IMR-90 (cell line): ENCODE results near the gene EID3. TPM values are rescaled to one million over a fixed set of nuclear protein-coding genes. Genes with fewer than 3 reads are reported as not detected.

Experiments
- ATAC-seq: fragments of 200-7000 bp; cut with Tn5 transposase; 2 replicates; pipeline ENCODE4 v1.9.1; 2020; ENCODE audit warnings: low read depth, mild to moderate bottlenecking, moderate library complexity
- BruUV-seq: library from RNA; stranded (reverse); fragments of 400-500 nt; replicated peaks from 2 replicates; lab custom pipeline; 2021; lab: Mats Ljungman, UMichigan
- CTCF ChIA-PET: fragments of 300-600 bp; formaldehyde crosslinking; extraction: SDS; loops from one replicate; lab custom pipeline; 2021; ENCODE audit warnings: antibody characterized with exemption; lab: Yijun Ruan, JAX
- POLR2A ChIA-PET: fragments of 300-600 bp; sonication (Branson Sonifier 250); formaldehyde crosslinking; loops from one replicate; lab custom pipeline; 2022; ENCODE audit warnings: antibody characterized with exemption; ENCODE audit not compliant: unreplicated experiment; lab: Charles Lee
- DNase-seq: peaks from one replicate; pipeline ENCODE4 v3.0.0; 2013
- H2AFZ ChIP-seq: replicated peaks from 2 replicates; pipeline ENCODE3; 2013; ENCODE audit warnings: low read length, mild to moderate bottlenecking; ENCODE audit not compliant: poor library complexity
- H2AK5ac ChIP-seq: 2 replicates; pipeline ENCODE4 v1.6.1; 2013; ENCODE audit warnings: low read depth, low read length, inconsistent platforms
- H2AK9ac ChIP-seq: replicated peaks from 2 replicates; pipeline ENCODE3; 2013; ENCODE audit warnings: mild to moderate bottlenecking, low read depth, low read length, moderate library complexity; ENCODE audit not compliant: poor library complexity
- H2BK120ac ChIP-seq: 2 replicates; pipeline ENCODE4 v1.6.1; 2013; ENCODE audit warnings: low read depth, low read length, inconsistent platforms
- H2BK15ac ChIP-seq: 3 replicates; pipeline ENCODE4 v1.6.1; 2013; ENCODE audit warnings: low read depth, low read length, inconsistent platforms
- H2BK20ac ChIP-seq: 2 replicates; pipeline ENCODE4 v1.6.1; 2013; ENCODE audit warnings: low read depth, mild to moderate bottlenecking, inconsistent platforms, low read length, moderate library complexity
- H2BK5ac ChIP-seq: 2 replicates; pipeline ENCODE4 v1.6.1; 2013; ENCODE audit warnings: mild to moderate bottlenecking, low read depth, low read length, inconsistent platforms; ENCODE audit not compliant: poor library complexity, severe bottlenecking
- H3K14ac ChIP-seq: replicated peaks from 2 replicates; pipeline ENCODE4 v1.6.1; 2013; ENCODE audit warnings: low read depth, low read length, inconsistent platforms
- H3K18ac ChIP-seq: 2 replicates; pipeline ENCODE4 v1.6.1; 2013; ENCODE audit warnings: low read depth, low read length, control low read depth
- H3K23ac ChIP-seq: 2 replicates; pipeline ENCODE4 v1.6.1; 2013; ENCODE audit warnings: low read depth, low read length, inconsistent platforms
- H3K27ac ChIP-seq: 2 replicates; pipeline ENCODE4 v1.5.1; 2013; ENCODE audit warnings: mild to moderate bottlenecking, control low read depth, low read length; ENCODE audit not compliant: insufficient read depth
- H3K27me3 ChIP-seq: 2 replicates; pipeline ENCODE4 v1.6.1; 2013; ENCODE audit warnings: low read length; ENCODE audit not compliant: control insufficient read depth, insufficient read depth
- H3K36me3 ChIP-seq: 2 replicates; pipeline ENCODE4 v1.6.1; 2013; ENCODE audit warnings: low read length, mixed read lengths; ENCODE audit not compliant: control insufficient read depth, insufficient read depth
- H3K4ac ChIP-seq: 2 replicates; pipeline ENCODE4 v1.6.1; 2013; ENCODE audit warnings: low read depth, low read length, inconsistent platforms
- H3K4me1 ChIP-seq: 2 replicates; pipeline ENCODE4 v1.6.1; 2013; ENCODE audit warnings: low read length, mixed read lengths; ENCODE audit not compliant: control insufficient read depth, insufficient read depth
- H3K4me2 ChIP-seq: 2 replicates; pipeline ENCODE4 v1.6.1; 2013; ENCODE audit warnings: low read depth, mild to moderate bottlenecking, control low read depth, low read length, moderate library complexity
- H3K4me3 ChIP-seq: 2 replicates; pipeline ENCODE4 v1.5.1; 2013; ENCODE audit warnings: low read depth, mild to moderate bottlenecking, control low read depth, low read length, moderate library complexity; ENCODE audit not compliant: insufficient read depth
- H3K56ac ChIP-seq: 2 replicates; pipeline ENCODE4 v1.6.1; 2013; ENCODE audit warnings: low read length, inconsistent platforms; ENCODE audit not compliant: insufficient read depth; ENCODE audit errors: extremely low read depth
- H3K79me1 ChIP-seq, 2 experiments: 2 replicates each; pipeline ENCODE4 v1.6.1; 2013; ENCODE audit warnings: low read length in 2 of 2, inconsistent platforms in 1 of 2, low read depth in 1 of 2
- H3K9ac ChIP-seq: 2 replicates; pipeline ENCODE4 v1.6.1; 2013; ENCODE audit warnings: low read depth, low read length, control low read depth
- H3K9me1 ChIP-seq: 2 replicates; pipeline ENCODE4 v1.6.1; 2013; ENCODE audit warnings: low read length, inconsistent platforms; ENCODE audit not compliant: insufficient read depth
- H3K9me3 ChIP-seq: 2 replicates; pipeline ENCODE4 v1.6.1; 2013; ENCODE audit warnings: low read length; ENCODE audit not compliant: control insufficient read depth, insufficient read depth
- H4K20me1 ChIP-seq: 2 replicates; pipeline ENCODE4 v1.6.1; 2013; ENCODE audit warnings: low read length, inconsistent platforms; ENCODE audit not compliant: insufficient read depth
- H4K5ac ChIP-seq: 2 replicates; pipeline ENCODE4 v1.6.1; 2013; ENCODE audit warnings: mild to moderate bottlenecking, low read depth, low read length, control low read depth
- H4K8ac ChIP-seq, 2 experiments: 2 replicates each; pipeline ENCODE4 v1.6.1; 2013; ENCODE audit warnings: low read depth in 2 of 2, low read length in 2 of 2, control low read depth in 1 of 2, inconsistent platforms in 1 of 2
- H4K91ac ChIP-seq: 2 replicates; pipeline ENCODE4 v1.6.1; 2013; ENCODE audit warnings: low read depth, low read length, inconsistent platforms; ENCODE audit not compliant: insufficient read depth
- CHD1 ChIP-seq: IDR thresholded peaks from 2 replicates; pipeline ENCODE4 v1.6.1; 2012; ENCODE audit warnings: low read depth, low read length, improper control_type of control experiment
- MAZ ChIP-seq: IDR thresholded peaks from 2 replicates; pipeline ENCODE4 v1.6.1; 2012; ENCODE audit warnings: low read depth, mild to moderate bottlenecking, low read length, improper control_type of control experiment, moderate library complexity, borderline replicate concordance
- MXI1 ChIP-seq: IDR thresholded peaks from 2 replicates; pipeline ENCODE4 v1.6.1; 2012; ENCODE audit warnings: low read depth, mild to moderate bottlenecking, low read length, moderate library complexity, borderline replicate concordance
- NFE2L2 ChIP-seq: fragments of 150-350 bp; IDR thresholded peaks from 2 replicates; pipeline ENCODE4 v1.6.1; 2016; ENCODE audit warnings: low read depth, mild to moderate bottlenecking, low read length
- RCOR1 ChIP-seq: IDR thresholded peaks from 2 replicates; pipeline ENCODE4 v1.6.1; 2012; ENCODE audit warnings: mild to moderate bottlenecking, low read length, improper control_type of control experiment; ENCODE audit not compliant: insufficient replicate concordance
- RFX5 ChIP-seq: IDR thresholded peaks from 2 replicates; pipeline ENCODE4 v1.8.0; 2012; ENCODE audit warnings: low read depth, mild to moderate bottlenecking, low read length, moderate library complexity
- WGBS, 2 experiments: methylation state at CpG; one replicate each; pipeline versions ENCODE4 v1.1.5 to v1.1.7; 2013; ENCODE audit warnings: missing lambda C conversion rate in 2 of 2; ENCODE audit not compliant: insufficient read length in 1 of 2; ENCODE audit errors: extremely low coverage in 2 of 2; 5-methylcytosine and 5-hydroxymethylcytosine counted together
- dilution Hi-C: fragments of 300-500 bp; cut with HindIII; formaldehyde crosslinking; loops from one replicate; pipeline ENCODE4 v1.14.3; 2018; ENCODE audit warnings: low sequenced_read_pairs; ENCODE audit not compliant: unreplicated experiment
- in situ Hi-C: fragments of 300-500 bp; cut with MboI; formaldehyde crosslinking; loops from 3 replicates; pipeline ENCODE4 v1.14.3; 2019; ENCODE audit warnings: low sequenced_read_pairs, inconsistent platforms, mixed read lengths
- intact Hi-C: fragments of 100-400 bp; cut with micrococcal nuclease; formaldehyde crosslinking; loops from 2 replicates; pipeline ENCODE4 v1.10.0; 2022
- polyA plus RNA-seq, 3 experiments: library from polyadenylated mRNA; depleted of rRNA; stranded (reverse); fragments of >200 nt; gene quantifications; 2 replicates each; pipeline ENCODE4 v1.2.3, GENCODE V29; 2012; ENCODE audit warnings: low replicate concordance in 1 of 3
- total RNA-seq: library from RNA; depleted of rRNA; stranded (reverse); fragments of >200 nt; gene quantifications from 2 replicates; pipeline ENCODE4 v1.2.3, GENCODE V29; 2012
- TF ChIP-seq, protein P1 (sequence below): conservative IDR thresholded peaks from 2 replicates; pipeline ENCODE4 v1.5.1; 2012; ENCODE audit warnings: mild to moderate bottlenecking, low read depth, low read length, improper control_type of control experiment
- TF ChIP-seq, protein P2 (sequence below): fragments of 150-350 bp; IDR thresholded peaks from 2 replicates; pipeline ENCODE4 v1.6.1; 2017; ENCODE audit warnings: mild to moderate bottlenecking, antibody characterized with exemption, low read length, low read depth

EID3 gene
- total and polyA plus RNA-seq, 2 of the 4 experiments (the other 2 are of a cell fraction): 2.2 to 4.1 TPM

DNA sequence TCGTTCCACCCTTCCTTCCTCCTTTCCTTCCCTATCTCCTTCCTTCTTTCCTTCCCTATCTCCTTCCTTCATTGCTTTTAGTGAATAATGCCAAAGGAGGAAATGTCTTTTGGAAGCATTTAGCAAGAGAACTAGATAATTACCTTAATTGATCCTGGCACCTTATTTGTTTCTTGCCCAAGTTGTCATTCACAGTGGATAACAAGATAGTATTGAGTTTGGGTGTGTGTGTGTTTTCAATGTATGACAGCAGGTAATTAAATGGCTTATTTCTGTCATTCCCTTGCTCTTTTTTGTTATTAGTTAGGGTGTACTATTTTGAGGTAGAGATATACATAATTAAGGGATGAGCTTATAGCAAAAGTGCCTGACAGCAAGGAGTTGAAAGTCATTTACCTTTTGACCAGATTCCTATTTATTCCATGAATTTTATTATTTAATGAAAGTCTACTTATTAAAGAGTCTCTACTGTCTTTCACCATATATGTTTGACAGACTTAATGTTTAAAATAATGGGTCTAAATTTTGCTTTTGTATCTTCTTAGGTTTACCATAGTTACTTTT, 30.2 kb downstream of the EID3 start:
- H3K9me1 ChIP-seq: no peaks in the 10 kb centered on the region
- no peak overlapping the region for H3K18ac ChIP-seq
- dilution Hi-C loops (no loop called here), in situ Hi-C loops (no loop called here), intact Hi-C loops (no loop called here)
- H2BK120ac ChIP-seq: no peak overlapping the region
- no peak overlapping the region for H3K56ac ChIP-seq
- H3K4ac ChIP-seq: no peak overlapping the region
- TF ChIP-seq MXI1: no peak
- TF ChIP-seq MAZ: no peak
- TF ChIP-seq NFE2L2: no peak
- no peak for TF ChIP-seq RFX5
- TF ChIP-seq CHD1: no peak
- TF ChIP-seq, protein P1, sequence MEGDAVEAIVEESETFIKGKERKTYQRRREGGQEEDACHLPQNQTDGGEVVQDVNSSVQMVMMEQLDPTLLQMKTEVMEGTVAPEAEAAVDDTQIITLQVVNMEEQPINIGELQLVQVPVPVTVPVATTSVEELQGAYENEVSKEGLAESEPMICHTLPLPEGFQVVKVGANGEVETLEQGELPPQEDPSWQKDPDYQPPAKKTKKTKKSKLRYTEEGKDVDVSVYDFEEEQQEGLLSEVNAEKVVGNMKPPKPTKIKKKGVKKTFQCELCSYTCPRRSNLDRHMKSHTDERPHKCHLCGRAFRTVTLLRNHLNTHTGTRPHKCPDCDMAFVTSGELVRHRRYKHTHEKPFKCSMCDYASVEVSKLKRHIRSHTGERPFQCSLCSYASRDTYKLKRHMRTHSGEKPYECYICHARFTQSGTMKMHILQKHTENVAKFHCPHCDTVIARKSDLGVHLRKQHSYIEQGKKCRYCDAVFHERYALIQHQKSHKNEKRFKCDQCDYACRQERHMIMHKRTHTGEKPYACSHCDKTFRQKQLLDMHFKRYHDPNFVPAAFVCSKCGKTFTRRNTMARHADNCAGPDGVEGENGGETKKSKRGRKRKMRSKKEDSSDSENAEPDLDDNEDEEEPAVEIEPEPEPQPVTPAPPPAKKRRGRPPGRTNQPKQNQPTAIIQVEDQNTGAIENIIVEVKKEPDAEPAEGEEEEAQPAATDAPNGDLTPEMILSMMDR: no peak
- TF ChIP-seq, protein P2, sequence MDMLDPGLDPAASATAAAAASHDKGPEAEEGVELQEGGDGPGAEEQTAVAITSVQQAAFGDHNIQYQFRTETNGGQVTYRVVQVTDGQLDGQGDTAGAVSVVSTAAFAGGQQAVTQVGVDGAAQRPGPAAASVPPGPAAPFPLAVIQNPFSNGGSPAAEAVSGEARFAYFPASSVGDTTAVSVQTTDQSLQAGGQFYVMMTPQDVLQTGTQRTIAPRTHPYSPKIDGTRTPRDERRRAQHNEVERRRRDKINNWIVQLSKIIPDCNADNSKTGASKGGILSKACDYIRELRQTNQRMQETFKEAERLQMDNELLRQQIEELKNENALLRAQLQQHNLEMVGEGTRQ: no peak
- TF ChIP-seq RCOR1: no peak
- no peak overlapping the region for H2AFZ ChIP-seq
- H2BK5ac ChIP-seq: no peak overlapping the region
- no CpG with 5 or more reads among the region's 1 CpG for WGBS, 2 experiments
- ChIA-PET CTCF (no interaction called here), POLR2A (no interaction called here)
- no peak overlapping the region for H3K9ac ChIP-seq
- peaks cover 2% of the 10 kb centered on the region; the same call in 1 of the 2 replicates for H3K4me1 ChIP-seq
- no peaks in the 10 kb centered on the region for H3K9me3 ChIP-seq
- H2BK20ac ChIP-seq: no peak overlapping the region
- H2BK15ac ChIP-seq: no peak overlapping the region
- no peak overlapping the region for H3K4me2 ChIP-seq
- no peaks in the 10 kb centered on the region for H3K27me3 ChIP-seq
- peaks cover 15 to 35% of the 10 kb centered on the region in 2 experiments for H3K79me1 ChIP-seq
- H2AK9ac ChIP-seq: no peak overlapping the region
- no peak overlapping the region for H3K27ac ChIP-seq
- no peak overlapping the region for H4K8ac ChIP-seq
- H4K5ac ChIP-seq: no peak overlapping the region
- peaks cover 50% of the 10 kb centered on the region for H3K36me3 ChIP-seq
- no peak for ATAC-seq
- no peak overlapping the region for H3K14ac ChIP-seq
- H2AK5ac ChIP-seq: no peak overlapping the region
- no peak for DNase-seq
- H3K23ac ChIP-seq: no peak overlapping the region
- no peak overlapping the region for H4K91ac ChIP-seq
- BruUV-seq: no TSS peak
- H4K20me1 ChIP-seq: peaks cover 33% of the 10 kb centered on the region; the same call in 1 of the 2 replicates
- H3K4me3 ChIP-seq: no peak overlapping the region
